Vagina (tissue), 2 donors: ENCODE results near the gene SIGLEC1.

Experiments
- POLR2A ChIP-seq, 2 donors: fragments of 450-650 bp; IDR thresholded peaks; one replicate each; pipeline ENCODE4 v1.6.1; 2017; ENCODE audit warnings: antibody characterized with exemption in 2 of 2, mild to moderate bottlenecking in 2 of 2, moderate library complexity in 2 of 2
- TF ChIP-seq, protein P1 (sequence below), 3 experiments: fragments of 450-650 bp in 2 of 3; fragments of 200-600 bp in 1 of 3; sonication (generic) in 1 of 3; IDR thresholded peaks; one replicate each; pipeline ENCODE4 v1.5.1; 2017 to 2019; ENCODE audit warnings: antibody characterized with exemption in 3 of 3, mild to moderate bottlenecking in 2 of 3, moderate library complexity in 2 of 3

DNA sequence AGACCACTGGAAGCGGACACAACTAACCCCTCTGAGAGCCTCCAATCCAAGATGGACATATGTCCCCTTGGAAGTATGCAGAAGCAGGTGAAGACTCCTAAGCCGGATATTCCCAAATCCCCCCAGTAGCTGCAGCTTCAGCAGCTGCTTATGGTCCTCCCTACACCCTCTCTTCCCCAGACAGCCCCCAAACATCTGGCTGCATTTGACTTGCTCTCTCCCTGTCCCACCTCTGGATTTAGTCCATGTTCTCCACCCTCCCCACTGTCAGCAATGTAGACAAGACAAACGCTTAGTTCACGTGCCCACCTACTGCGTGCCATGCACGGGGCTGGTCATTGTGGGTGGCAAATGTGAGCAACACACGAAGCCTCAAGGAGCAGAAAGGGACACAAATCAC lies 26.0 kb downstream of the SIGLEC1 start:
- TF ChIP-seq, protein P1, sequence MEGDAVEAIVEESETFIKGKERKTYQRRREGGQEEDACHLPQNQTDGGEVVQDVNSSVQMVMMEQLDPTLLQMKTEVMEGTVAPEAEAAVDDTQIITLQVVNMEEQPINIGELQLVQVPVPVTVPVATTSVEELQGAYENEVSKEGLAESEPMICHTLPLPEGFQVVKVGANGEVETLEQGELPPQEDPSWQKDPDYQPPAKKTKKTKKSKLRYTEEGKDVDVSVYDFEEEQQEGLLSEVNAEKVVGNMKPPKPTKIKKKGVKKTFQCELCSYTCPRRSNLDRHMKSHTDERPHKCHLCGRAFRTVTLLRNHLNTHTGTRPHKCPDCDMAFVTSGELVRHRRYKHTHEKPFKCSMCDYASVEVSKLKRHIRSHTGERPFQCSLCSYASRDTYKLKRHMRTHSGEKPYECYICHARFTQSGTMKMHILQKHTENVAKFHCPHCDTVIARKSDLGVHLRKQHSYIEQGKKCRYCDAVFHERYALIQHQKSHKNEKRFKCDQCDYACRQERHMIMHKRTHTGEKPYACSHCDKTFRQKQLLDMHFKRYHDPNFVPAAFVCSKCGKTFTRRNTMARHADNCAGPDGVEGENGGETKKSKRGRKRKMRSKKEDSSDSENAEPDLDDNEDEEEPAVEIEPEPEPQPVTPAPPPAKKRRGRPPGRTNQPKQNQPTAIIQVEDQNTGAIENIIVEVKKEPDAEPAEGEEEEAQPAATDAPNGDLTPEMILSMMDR (IDR thresholded peaks at IDR 0.05) = no peak
- no peak for TF ChIP-seq POLR2A (IDR thresholded peaks at IDR 0.05)
